ENCODE results near the gene DYNLT5.
"Not testable (repeated sequence)": the region's sequence is repeated elsewhere in the genome, so short reads cannot be mapped to it uniquely, and the experiment has no call there.

DNA sequence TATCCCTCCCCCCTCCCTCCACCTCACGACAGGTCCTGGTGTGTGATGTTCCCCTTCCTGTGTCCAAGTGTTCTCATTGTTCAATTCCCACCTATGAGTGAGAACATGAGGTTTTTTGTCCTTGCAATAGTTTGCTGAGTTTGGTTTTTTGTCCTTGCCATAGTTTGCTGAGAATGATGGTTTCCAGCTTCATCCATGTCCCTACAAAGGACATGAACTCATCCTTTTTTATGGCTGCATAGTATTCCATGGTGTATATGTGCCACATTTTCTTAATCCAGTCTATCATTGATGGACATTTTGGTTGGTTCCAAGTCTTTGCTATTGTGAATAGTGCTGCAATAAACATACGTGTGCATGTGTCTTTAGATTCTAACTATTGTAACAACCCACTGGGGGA, 43.6 kb downstream of the DYNLT5 start:
- not testable (repeated sequence) for TF ChIP-seq CTCF (IDR thresholded peaks at IDR 0.05; ENCODE audit: low read length); EZH2 (IDR thresholded peaks at IDR 0.05; ENCODE audit: borderline replicate concordance, low read length)

All from OCI-LY1 (cell line).